ENCODE results near the gene DMPK.

The DMPK gene

DNA sequence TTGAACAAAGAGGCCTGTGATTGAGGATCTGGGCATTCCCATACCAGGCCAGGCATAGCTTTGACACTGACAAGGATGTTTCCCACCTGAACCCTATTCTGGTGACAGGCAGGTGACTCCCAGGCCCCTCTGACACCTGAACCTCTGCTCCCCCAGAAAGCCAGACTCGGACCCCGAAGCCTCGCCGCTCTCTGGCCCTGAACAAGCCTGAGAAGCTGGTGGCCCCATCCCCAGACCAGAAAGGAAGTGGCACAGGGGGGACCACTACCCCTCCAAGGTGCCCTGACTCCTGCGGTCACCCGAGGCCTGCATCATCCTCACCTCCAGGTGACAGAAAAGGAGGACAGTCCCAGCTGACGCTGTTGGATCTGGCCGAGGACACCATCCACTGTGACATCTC lies 28.0 kb downstream of the DMPK start:
- TF ChIP-seq, protein P1, sequence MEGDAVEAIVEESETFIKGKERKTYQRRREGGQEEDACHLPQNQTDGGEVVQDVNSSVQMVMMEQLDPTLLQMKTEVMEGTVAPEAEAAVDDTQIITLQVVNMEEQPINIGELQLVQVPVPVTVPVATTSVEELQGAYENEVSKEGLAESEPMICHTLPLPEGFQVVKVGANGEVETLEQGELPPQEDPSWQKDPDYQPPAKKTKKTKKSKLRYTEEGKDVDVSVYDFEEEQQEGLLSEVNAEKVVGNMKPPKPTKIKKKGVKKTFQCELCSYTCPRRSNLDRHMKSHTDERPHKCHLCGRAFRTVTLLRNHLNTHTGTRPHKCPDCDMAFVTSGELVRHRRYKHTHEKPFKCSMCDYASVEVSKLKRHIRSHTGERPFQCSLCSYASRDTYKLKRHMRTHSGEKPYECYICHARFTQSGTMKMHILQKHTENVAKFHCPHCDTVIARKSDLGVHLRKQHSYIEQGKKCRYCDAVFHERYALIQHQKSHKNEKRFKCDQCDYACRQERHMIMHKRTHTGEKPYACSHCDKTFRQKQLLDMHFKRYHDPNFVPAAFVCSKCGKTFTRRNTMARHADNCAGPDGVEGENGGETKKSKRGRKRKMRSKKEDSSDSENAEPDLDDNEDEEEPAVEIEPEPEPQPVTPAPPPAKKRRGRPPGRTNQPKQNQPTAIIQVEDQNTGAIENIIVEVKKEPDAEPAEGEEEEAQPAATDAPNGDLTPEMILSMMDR (IDR thresholded peaks at IDR 0.05): no peak

DNA sequence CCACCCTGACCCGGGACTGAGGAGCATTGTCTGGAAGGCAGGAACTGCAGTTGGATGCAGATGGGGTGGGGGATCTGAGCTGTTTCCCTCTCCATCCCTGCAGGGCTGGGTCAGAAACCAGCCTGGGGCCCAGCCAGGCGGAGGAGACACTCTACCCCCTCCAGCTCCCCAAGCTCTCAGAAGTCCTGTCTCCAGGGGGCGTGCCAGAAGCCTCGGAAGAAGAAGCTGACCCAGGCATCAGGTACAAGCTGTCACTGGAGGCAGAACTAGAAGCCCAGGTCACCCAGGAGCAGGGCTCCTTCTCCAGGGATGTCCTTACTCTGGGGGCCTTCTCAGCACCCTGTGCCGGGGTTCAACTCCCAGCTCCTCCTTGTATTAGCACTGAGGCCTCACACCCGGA lies 28.7 kb downstream of the DMPK start:
- TF ChIP-seq, protein P1 (IDR thresholded peaks at IDR 0.05): no peak

DNA sequence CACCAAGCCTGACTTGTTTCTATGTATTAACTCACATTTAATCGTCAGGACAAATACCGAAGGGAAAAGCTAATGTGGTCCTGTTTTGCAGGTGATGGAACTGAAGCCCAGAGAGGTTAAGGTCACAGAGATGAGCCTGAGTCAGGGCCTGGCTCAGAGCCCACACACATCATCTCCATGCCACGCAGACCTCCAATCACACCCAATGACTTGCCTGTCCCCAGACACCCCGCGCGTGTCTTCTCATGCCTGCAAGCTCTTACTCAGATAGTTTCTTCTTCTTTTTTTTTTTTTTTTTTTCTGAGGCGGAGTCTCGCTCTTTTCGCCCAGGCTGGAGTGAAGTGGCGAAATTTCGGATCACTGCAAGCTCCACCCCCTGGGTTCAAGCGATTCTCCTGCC lies 29.7 kb downstream of the DMPK start:
- TF ChIP-seq, protein P1 (IDR thresholded peaks at IDR 0.05): no peak

DNA sequence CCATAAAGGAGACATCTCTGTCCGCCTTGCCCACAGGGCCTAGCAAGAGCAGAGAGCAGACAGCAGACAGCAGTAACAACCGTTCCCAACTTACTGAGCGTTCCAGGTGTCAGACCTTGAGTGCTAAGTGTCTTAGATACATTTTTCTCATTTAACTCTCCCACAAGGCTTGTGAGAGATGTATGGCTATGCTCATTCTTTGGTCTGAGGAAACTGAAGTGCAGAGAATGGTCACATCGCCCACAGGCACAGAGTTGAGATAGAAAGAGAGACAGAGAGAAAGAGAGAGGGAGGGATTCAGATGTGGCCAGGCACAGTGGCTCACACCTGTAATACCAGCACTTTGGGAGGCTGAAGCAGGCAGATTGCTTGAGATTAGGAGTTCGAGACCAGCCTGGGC lies 34.8 kb downstream of the DMPK start:
- TF ChIP-seq, protein P1 (IDR thresholded peaks at IDR 0.05): no peak

DNA sequence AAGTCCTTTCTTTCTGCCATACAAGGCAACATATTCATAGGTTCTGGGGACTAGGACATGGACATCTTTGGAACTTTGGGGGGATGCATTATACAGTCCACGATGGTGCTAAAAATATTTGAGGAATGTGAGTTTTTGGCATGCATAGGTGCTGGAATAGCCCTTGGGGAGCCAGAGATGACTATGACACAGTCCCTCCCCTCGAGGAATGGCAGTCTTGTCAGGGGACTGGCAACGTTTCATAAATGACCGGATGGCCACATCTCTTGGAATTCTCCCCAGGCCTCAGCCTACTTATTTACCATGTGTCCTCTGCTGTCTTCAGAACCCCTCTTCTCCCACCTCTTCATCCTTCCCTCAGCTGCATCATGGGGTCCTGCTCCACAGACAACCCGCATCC lies 35.4 kb downstream of the DMPK start:
- TF ChIP-seq, protein P1 (IDR thresholded peaks at IDR 0.05): no peak

DNA sequence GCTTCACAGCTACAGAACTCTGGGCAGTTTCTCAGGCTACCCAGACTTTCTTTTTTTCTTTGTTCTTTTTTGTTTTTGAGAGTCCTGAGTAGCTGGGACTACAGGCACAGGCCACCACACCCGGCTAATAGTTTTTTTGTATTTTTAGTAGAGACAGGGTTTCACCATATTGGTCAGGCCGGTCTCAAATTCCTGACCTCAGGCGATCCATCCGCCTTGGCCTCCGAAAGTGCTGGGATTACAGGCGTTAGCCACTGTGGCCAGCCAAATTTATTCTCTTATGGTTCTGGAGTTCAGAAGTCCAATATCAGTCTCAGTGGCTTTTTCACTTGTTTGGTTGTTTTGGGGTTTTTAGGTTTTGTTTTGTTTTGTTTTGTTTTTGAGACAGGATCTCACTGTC lies 36.7 kb downstream of the DMPK start:
- TF ChIP-seq, protein P1 (IDR thresholded peaks at IDR 0.05): no peak

DNA sequence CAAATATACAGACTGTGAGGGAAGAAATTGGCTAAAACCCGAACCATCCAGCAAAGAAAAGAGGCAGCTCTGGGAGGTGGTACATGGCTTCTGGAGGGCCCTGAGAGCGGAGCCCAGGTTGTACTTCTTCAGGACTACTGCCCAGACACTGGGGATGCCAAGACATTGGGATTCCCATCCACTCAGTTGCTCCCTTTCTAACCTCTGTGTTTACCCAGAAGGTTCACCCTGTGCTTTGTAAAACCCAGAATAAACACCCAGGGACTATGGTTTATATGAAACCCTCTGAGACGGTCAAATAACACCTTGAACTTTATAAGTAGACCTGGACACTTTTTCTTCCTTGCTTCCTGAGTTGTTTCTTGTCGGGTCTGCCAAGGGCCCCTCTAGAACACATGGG lies 39.3 kb downstream of the DMPK start:
- TF ChIP-seq, protein P1 (IDR thresholded peaks at IDR 0.05): no peak
